OCI-LY3 (cell line): ENCODE results near the gene FLNB.

ENCODE experiments used
- CTCF ChIP-seq: fragments of 200-600, 300-600 bp; sonication (generic); IDR thresholded peaks from 2 replicates; pipeline ENCODE4 v1.5.1; 2014; ENCODE audit warnings: antibody characterized with exemption, low read length, low read depth
- EZH2phosphoT487 ChIP-seq: fragments of 200-600 bp; shearing (Covaris generic); IDR thresholded peaks from 2 replicates; pipeline ENCODE4 v1.6.1; 2018; ENCODE audit warnings: antibody characterized with exemption, mixed run types, low read depth

GRCh38 chr3:58016710-58017109 is 8.5 kb downstream of the FLNB start:
- TF ChIP-seq CTCF (no peak), EZH2phosphoT487 (no peak)
